HL-60 (cell line): Measurements from ENCODE around the gene C9orf153.

Experiments used
- DNase-seq, 2 experiments: peaks; one replicate each; pipeline ENCODE4 v3.0.0-alpha.2; 2010 to 2020; ENCODE audit warnings: low read depth in 1 of 2, low spot score in 1 of 2
- H3K27ac ChIP-seq: fragments of 250-450 bp; sonication (Bioruptor Pico); replicated peaks from 2 replicates; pipeline ENCODE4 v1.5.1; 2020; ENCODE audit warnings: mild to moderate bottlenecking, moderate library complexity
- H3K27me3 ChIP-seq: fragments of 250-450 bp; sonication (Bioruptor Pico); 2 replicates; pipeline ENCODE4 v1.5.1; 2021; ENCODE audit warnings: mild to moderate bottlenecking, moderate library complexity; ENCODE audit not compliant: insufficient read depth, poor library complexity, severe bottlenecking
- H3K4me3 ChIP-seq: replicated peaks from 2 replicates; pipeline ENCODE4 v1.5.1; 2011; ENCODE audit warnings: mild to moderate bottlenecking, control low read depth, low read length; ENCODE audit not compliant: insufficient read depth
- GABPA ChIP-seq: IDR thresholded peaks from 2 replicates; pipeline ENCODE4 v1.6.1; 2012; ENCODE audit warnings: low read depth
- POLR2AphosphoS5 ChIP-seq: IDR thresholded peaks from 2 replicates; pipeline ENCODE4 v1.6.1; 2012; ENCODE audit warnings: low read depth
- SPI1 ChIP-seq: IDR thresholded peaks from 2 replicates; pipeline ENCODE4 v1.6.1; 2012; ENCODE audit warnings: low read depth, mild to moderate bottlenecking, borderline replicate concordance
- TF ChIP-seq, protein P1 (sequence below): IDR thresholded peaks from 2 replicates; pipeline ENCODE4 v1.6.1; 2012; ENCODE audit warnings: low read depth; ENCODE audit not compliant: insufficient replicate concordance
- TF ChIP-seq, protein P2 (sequence below): IDR thresholded peaks from one replicate; pipeline ENCODE4 v1.5.1; 2011; ENCODE audit warnings: low read length, control low read depth, inconsistent platforms; ENCODE audit not compliant: insufficient read depth

C9orf153 gene

DNA sequence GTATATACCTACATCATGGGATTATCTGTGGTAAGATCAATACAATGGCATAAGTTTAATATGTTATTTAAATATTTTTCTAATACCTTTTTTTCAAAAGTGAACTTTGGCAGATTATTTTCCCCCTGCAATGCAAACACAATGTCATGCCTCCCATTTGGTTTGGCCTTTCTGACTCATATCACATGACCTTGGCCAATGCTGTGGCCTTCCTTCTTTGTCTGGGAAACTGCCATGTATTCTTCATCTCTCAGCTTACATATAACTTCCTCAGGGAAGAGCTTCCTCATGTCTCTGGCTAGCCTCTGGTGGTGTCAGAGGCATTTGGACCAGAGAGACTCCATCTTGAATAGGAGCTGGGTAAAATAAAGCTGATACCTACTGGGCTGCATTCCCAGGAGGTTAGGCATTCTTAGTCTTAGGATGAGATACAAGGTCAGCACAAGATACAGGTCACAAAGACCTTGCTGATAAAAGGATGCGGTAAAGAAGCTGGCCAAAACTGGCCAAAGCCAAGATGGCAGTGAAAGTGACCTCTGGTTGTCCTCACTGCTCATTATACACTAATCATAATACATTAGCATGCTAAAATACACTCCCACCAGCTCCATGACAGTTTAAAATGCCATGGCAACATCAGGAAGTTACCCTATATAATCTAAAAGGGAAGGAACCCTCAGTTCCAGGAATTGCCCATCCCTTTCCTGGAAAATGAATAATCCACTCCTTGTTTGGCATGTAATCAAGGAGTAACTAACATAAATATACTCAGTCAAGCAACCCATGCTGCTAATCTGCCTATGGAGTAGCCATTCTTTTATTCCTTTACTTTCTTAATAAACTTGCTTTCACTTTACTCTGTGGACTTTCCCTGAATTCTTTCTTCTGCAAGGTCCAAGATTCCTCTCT is 76.0 kb downstream of the C9orf153 start:
- H3K27ac ChIP-seq = no peak overlapping the region
- no peaks in the 10 kb centered on the region for H3K27me3 ChIP-seq
- no peak for DNase-seq
- no peak for TF ChIP-seq POLR2AphosphoS5
- no peak for TF ChIP-seq SPI1
- no peak for TF ChIP-seq GABPA
- TF ChIP-seq, protein P1, sequence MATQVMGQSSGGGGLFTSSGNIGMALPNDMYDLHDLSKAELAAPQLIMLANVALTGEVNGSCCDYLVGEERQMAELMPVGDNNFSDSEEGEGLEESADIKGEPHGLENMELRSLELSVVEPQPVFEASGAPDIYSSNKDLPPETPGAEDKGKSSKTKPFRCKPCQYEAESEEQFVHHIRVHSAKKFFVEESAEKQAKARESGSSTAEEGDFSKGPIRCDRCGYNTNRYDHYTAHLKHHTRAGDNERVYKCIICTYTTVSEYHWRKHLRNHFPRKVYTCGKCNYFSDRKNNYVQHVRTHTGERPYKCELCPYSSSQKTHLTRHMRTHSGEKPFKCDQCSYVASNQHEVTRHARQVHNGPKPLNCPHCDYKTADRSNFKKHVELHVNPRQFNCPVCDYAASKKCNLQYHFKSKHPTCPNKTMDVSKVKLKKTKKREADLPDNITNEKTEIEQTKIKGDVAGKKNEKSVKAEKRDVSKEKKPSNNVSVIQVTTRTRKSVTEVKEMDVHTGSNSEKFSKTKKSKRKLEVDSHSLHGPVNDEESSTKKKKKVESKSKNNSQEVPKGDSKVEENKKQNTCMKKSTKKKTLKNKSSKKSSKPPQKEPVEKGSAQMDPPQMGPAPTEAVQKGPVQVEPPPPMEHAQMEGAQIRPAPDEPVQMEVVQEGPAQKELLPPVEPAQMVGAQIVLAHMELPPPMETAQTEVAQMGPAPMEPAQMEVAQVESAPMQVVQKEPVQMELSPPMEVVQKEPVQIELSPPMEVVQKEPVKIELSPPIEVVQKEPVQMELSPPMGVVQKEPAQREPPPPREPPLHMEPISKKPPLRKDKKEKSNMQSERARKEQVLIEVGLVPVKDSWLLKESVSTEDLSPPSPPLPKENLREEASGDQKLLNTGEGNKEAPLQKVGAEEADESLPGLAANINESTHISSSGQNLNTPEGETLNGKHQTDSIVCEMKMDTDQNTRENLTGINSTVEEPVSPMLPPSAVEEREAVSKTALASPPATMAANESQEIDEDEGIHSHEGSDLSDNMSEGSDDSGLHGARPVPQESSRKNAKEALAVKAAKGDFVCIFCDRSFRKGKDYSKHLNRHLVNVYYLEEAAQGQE = no peak
- TF ChIP-seq, protein P2, sequence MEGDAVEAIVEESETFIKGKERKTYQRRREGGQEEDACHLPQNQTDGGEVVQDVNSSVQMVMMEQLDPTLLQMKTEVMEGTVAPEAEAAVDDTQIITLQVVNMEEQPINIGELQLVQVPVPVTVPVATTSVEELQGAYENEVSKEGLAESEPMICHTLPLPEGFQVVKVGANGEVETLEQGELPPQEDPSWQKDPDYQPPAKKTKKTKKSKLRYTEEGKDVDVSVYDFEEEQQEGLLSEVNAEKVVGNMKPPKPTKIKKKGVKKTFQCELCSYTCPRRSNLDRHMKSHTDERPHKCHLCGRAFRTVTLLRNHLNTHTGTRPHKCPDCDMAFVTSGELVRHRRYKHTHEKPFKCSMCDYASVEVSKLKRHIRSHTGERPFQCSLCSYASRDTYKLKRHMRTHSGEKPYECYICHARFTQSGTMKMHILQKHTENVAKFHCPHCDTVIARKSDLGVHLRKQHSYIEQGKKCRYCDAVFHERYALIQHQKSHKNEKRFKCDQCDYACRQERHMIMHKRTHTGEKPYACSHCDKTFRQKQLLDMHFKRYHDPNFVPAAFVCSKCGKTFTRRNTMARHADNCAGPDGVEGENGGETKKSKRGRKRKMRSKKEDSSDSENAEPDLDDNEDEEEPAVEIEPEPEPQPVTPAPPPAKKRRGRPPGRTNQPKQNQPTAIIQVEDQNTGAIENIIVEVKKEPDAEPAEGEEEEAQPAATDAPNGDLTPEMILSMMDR = no peak
- no peak overlapping the region for H3K4me3 ChIP-seq

DNA sequence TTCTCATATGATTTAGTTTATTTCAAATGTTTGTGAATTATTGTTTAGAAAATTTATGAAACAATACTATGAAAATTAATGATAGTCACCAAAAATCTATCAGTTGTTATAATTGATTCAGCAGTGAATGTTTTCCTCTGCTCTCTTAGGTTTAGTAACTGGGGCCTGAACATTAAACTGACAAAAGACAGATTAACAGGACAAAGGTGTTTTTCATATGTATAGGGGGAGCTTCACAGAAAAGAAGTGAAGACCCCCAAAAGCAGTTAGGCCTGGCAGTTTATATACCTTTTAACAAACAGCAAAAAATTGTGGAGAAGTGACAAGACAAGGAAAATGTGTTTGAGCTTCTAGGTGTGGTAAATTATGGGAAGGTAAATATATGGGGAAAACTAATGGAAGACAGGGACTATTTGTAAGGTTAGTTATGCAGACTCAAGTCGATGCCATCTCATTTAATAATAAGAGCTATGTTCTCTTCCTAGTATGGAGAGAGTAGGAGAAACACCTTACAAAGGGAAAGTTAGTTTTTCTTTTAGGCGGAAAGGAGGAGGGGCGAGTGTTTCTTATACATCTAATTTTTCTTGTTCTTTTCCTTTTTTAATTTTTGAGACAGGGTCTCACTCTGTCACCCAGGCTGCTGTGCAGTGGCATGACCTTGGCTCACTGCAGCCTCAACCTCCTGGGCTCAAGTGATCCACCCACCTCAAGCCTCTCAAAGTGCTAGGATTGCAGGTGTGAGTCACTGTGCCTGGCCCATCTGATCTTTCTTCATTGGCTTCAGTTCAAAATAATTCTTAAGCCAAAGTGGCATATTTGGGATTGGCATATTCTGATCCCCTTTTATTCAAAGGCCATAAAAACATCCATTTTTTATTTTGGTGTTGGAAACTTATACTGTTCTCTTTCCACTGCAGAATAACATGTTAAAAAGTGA is 77.8 kb downstream of the C9orf153 start:
- no peak for DNase-seq
- no peak overlapping the region for H3K4me3 ChIP-seq
- TF ChIP-seq GABPA (no peak), SPI1 (no peak), POLR2AphosphoS5 (no peak)
- TF ChIP-seq, protein P2 = no peak
- TF ChIP-seq, protein P1 = no peak
- peaks cover 2% of the 10 kb centered on the region for H3K27me3 ChIP-seq
- H3K27ac ChIP-seq = no peak overlapping the region

DNA sequence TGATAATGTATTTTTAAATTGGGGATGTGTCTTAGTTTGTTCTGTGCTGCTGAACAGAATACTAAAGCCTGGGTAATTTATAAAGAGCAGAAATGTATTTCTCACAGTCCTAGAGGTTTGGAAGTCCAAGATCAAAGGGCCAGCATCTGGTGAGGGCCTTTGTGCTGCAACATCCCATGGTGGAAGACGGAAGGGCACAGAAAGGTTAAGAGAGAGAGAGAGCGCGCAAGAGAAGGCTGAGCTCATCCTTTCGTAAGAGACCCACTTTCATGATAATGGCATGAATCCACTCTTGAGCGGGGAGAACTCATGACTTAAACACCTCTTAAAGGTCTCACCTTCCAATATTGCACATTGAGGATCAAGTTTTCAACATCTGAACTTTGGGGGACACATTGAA is 81.0 kb downstream of the C9orf153 start:
- H3K27me3 ChIP-seq = peaks cover 2% of the 10 kb centered on the region
- TF ChIP-seq, protein P1 = no peak
- TF ChIP-seq POLR2AphosphoS5 (no peak), GABPA (no peak), SPI1 (no peak)
- TF ChIP-seq, protein P2 = no peak
- H3K27ac ChIP-seq = no peak overlapping the region
- H3K4me3 ChIP-seq = no peak overlapping the region
- DNase-seq = no peak
